Activated CD8-positive, alpha-beta memory T cell treated with anti-CD3 and anti-CD28 coated beads, Interleukin-2, amount 50 U/mL, for 1 hour (primary cell): ENCODE results near the gene RAB40C.
A peak's percentile ranks its signal among the peaks of the same experiment; 100 is the strongest.

Experiments
- DNase-seq: peaks from one replicate; pipeline ENCODE4 v3.0.0-alpha.2; 2020; ENCODE audit errors: extremely low read depth

The RAB40C gene

GRCh38 chr16:630249-630814 lies 40.5 kb downstream of the RAB40C start:
- DNase-seq, result no peak

GRCh38 chr16:630815-631405 lies 41.0 kb downstream of the RAB40C start, which contains the start of gene WFIKKN1:
Gene WFIKKN1, plus strand, starts transcription at chr16:630985. Its CDS starts 269 bp downstream, at chr16:631254.
- no peak for DNase-seq

- DNase-seq, result no peak
These were observed 42.0 kb downstream of the RAB40C start for GRCh38 chr16:631808-632358.

GRCh38 chr16:632486-633335 lies 42.8 kb downstream of the RAB40C start:
- DNase-seq, result no peak

DNA sequence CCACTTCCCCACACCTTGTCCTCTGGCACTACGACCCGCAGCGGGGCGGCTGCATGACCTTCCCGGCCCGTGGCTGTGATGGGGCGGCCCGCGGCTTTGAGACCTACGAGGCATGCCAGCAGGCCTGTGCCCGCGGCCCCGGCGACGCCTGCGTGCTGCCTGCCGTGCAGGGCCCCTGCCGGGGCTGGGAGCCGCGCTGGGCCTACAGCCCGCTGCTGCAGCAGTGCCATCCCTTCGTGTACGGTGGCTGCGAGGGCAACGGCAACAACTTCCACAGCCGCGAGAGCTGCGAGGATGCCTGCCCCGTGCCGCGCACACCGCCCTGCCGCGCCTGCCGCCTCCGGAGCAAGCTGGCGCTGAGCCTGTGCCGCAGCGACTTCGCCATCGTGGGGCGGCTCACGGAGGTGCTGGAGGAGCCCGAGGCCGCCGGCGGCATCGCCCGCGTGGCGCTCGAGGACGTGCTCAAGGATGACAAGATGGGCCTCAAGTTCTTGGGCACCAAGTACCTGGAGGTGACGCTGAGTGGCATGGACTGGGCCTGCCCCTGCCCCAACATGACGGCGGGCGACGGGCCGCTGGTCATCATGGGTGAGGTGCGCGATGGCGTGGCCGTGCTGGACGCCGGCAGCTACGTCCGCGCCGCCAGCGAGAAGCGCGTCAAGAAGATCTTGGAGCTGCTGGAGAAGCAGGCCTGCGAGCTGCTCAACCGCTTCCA lies 43.6 kb downstream of the RAB40C start:
- DNase-seq, result no peak

DNA sequence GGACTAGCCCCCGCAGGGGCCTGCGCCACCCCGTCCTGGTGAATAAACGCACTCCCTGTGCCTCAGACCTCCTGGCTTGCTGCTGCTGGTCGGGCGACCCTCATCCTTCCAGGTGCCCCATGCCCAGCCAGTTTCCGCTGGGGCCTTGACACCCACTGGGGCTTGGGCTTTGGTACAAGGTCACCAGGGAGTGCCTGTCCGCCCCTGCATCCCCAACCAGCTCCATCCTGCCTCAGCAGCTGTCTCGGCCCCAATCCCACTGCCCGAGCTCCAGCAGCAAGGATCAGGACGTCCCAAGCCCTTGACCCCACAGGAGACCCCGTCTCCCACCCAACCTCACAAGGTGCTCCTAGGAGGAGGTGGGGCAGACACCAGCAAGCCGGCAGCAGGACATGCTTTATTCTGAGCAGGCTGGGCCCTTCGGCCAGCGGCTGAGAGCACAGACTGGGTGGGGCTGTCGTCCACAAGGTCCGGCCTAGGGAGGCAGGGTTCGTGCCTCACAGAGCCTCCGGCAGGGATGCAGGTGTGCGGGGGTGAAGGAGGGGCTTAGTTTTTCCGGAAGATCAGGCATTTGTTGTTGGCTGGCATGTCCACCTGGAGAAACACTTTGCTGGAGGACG lies 44.3 kb downstream of the RAB40C start:
- DNase-seq, result no peak

GRCh38 chr16:634996-635395 lies 45.1 kb downstream of the RAB40C start:
- no peak for DNase-seq

GRCh38 chr16:635573-636205 lies 45.8 kb downstream of the RAB40C start:
- no peak for DNase-seq

GRCh38 chr16:636206-637080 lies 46.6 kb downstream of the RAB40C start, which contains the start of gene METTL26:
Gene METTL26, minus strand, starts transcription at chr16:636305. Its CDS starts 15 bp downstream, at chr16:636290.
- peak; percentile 82 for DNase-seq

- DNase-seq, result peak; percentile 70
These were observed 47.5 kb downstream of the RAB40C start for GRCh38 chr16:637081-638018.

- no peak for DNase-seq
These were observed 48.2 kb downstream of the RAB40C start for GRCh38 chr16:638034-638543.

- DNase-seq, result no peak
These were observed 49.0 kb downstream of the RAB40C start for GRCh38 chr16:638836-639235.

DNA sequence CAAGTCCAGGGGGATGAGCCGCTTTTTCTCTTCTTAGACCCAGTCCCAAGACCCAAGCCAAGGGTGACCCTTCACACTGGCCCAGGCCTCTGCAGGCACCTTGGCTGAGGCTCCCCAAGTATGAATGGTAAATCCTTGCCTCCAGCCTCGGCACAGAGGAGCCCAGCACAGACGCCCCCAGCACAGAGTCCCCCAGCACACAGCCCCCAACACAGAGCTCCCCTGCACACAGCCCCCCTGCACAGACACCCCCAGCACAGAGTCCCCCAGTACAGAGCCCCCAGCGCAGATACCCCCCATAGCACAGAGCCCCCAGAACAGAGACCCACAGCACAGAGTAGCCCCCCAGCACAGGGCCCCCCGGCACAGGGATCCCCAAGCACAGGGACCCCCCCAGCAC lies 50.7 kb downstream of the RAB40C start:
- no peak for DNase-seq

DNA sequence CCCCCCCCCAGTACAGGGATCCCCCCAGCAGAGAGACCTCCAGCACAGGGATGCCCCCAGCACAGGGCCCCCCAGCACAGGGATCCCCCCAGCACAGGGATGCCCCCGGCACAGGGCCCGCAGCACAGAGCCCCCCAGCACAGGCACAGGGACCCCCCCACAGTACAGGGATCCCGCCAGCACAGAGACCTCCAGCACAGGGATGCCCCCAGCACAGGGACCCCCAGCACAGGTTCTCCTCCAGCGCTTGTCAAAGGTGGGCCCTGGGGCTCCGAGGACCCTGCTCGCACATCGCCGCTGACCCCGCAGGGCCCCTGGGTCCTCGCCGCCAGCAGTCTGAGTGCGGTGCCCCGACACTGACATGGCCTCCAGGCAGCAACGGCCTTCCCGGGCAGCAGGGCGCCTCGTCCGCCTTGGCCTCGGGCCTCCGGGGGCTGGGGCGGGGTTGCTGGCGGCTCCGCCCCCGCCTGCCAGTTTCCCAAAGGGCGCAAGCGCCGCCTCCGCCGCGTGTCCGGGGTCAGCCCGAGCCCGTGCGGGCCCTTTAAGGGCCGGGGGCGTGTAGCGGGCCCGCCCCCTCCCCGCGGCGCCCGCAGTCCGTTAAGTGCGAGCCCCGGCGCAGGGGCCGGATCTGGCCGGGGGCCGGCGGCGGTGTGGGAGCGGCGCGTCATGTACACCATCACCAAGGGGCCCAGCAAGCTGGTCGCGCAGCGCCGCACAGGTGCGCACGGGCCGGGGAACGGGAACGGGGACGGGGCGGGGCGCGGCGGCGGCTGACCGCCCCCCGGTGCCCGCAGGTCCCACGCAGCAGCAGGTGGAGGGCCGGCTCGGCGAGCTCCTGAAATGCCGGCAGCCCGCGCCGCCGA lies 51.7 kb downstream of the RAB40C start, which contains the start of gene MCRIP2:
MCRIP2 (plus strand) TSS at position 503 of the 863 bp plus-strand sequence; CDS start at position 667, 164 bp downstream.
- DNase-seq, result no peak

GRCh38 chr16:642189-643049 lies 52.6 kb downstream of the RAB40C start:
- DNase-seq, result no peak

DNA sequence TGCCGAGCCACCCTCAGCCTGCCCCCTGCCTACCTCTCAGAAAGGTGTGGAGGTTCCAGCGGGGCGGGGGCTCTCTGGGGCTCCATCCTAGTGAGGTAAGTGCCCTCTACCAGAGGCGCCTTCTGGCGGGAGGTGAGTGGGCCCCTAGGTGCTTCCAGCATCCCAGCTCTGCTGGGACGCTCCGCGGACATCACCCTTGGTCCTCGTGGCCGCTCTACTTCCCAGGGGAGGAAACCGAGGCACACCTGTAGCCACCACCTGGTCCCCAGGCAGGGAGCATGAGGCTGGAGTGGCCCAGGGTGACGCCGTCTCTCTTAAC lies 53.1 kb downstream of the RAB40C start:
- no peak for DNase-seq

DNA sequence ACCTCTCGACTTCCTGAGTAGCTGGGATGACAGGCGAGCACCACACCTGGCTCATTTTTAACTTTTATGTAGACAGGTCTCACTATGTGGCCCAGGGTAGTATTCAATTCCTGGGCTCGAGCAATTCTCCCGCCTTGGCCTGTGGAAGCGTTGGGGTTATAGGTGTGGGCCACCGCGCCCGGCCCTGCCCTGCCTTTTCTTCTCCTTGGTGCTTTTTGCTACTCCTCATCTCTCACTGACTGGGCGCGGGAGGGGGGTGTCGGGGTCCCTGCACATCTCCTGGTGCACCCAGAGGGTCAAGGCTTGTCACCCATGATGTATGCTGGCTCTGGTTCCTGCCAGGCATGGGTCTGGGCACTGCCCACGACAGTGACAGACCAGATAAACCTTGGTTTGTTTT lies 54.7 kb downstream of the RAB40C start:
- no peak for DNase-seq
